ENCODE data around the gene NHS.
"Not testable (repeated sequence)": the region's sequence is repeated elsewhere in the genome, so short reads cannot be mapped to it uniquely, and the experiment has no call there.

NHS gene

GRCh38 chrX:17405225-17405969 lies 30.4 kb downstream of the NHS start:
- DNase-seq (ENCODE audit: low read depth in 2 of 2): no peak

- DNase-seq (ENCODE audit: low read depth in 2 of 2): no peak
Measured at GRCh38 chrX:17409566-17410290, 34.7 kb downstream of the NHS start.

- DNase-seq (ENCODE audit: low read depth in 2 of 2): no peak
Measured at GRCh38 chrX:17410651-17411050, 35.7 kb downstream of the NHS start.

- no peak for DNase-seq (ENCODE audit: low read depth in 2 of 2)
Measured at GRCh38 chrX:17411205-17411604, 36.2 kb downstream of the NHS start.

- no peak for DNase-seq (ENCODE audit: low read depth in 2 of 2)
Measured at GRCh38 chrX:17412692-17413091, 37.7 kb downstream of the NHS start.

GRCh38 chrX:17413228-17413627 lies 38.2 kb downstream of the NHS start:
- DNase-seq (ENCODE audit: low read depth in 2 of 2): no peak

- no peak for DNase-seq (ENCODE audit: low read depth in 2 of 2)
Measured at GRCh38 chrX:17414027-17414658, 39.1 kb downstream of the NHS start.

- DNase-seq (ENCODE audit: low read depth in 2 of 2): no peak
Measured at GRCh38 chrX:17414839-17415238, 39.8 kb downstream of the NHS start.

- DNase-seq (ENCODE audit: low read depth in 2 of 2): no peak
Measured at GRCh38 chrX:17415242-17415810, 40.3 kb downstream of the NHS start.

GRCh38 chrX:17417372-17417771 lies 42.4 kb downstream of the NHS start:
- DNase-seq (ENCODE audit: low read depth in 2 of 2): no peak

GRCh38 chrX:17425136-17425535 lies 50.1 kb downstream of the NHS start:
- DNase-seq (ENCODE audit: low read depth in 2 of 2): no peak

- no peak for DNase-seq (ENCODE audit: low read depth in 2 of 2)
Measured at GRCh38 chrX:17425551-17425950, 50.6 kb downstream of the NHS start.

- no peak for DNase-seq (ENCODE audit: low read depth in 2 of 2)
Measured at GRCh38 chrX:17431171-17431570, 56.2 kb downstream of the NHS start.

- DNase-seq (ENCODE audit: low read depth in 2 of 2): no peak
Measured at GRCh38 chrX:17432158-17432557, 57.2 kb downstream of the NHS start.

- no peak for DNase-seq (ENCODE audit: low read depth in 2 of 2)
Measured at GRCh38 chrX:17433965-17434364, 59.0 kb downstream of the NHS start.

GRCh38 chrX:17435476-17435875 lies 60.5 kb downstream of the NHS start:
- DNase-seq (ENCODE audit: low read depth in 2 of 2): no peak

GRCh38 chrX:17438221-17438620 lies 63.2 kb downstream of the NHS start:
- no peak for DNase-seq (ENCODE audit: low read depth in 2 of 2)

- DNase-seq (ENCODE audit: low read depth in 2 of 2): no peak
Measured at GRCh38 chrX:17440258-17440657, 65.3 kb downstream of the NHS start.

GRCh38 chrX:17440836-17441235 lies 65.8 kb downstream of the NHS start:
- no peak for DNase-seq (ENCODE audit: low read depth in 2 of 2)

GRCh38 chrX:17441965-17442364 lies 67.0 kb downstream of the NHS start:
- no peak for DNase-seq (ENCODE audit: low read depth in 2 of 2)

GRCh38 chrX:17442898-17443297 lies 67.9 kb downstream of the NHS start:
- DNase-seq (ENCODE audit: low read depth in 2 of 2): no peak

GRCh38 chrX:17443556-17443955 lies 68.6 kb downstream of the NHS start:
- no peak for DNase-seq (ENCODE audit: low read depth in 2 of 2)

- not testable (repeated sequence) for DNase-seq (ENCODE audit: low read depth in 2 of 2)
Measured at GRCh38 chrX:17446269-17446668, 71.3 kb downstream of the NHS start.
